Tibial artery (tissue), 4 donors: ENCODE results near the gene TTC22.

ENCODE experiments used
- DNase-seq, 2 donors: peaks; one replicate each; pipeline ENCODE4 v3.0.0-alpha.2; 2019
- H3K27ac ChIP-seq, 2 donors: fragments of 200-600 bp; sonication (generic) in 1 of 2; 1 replicate in 1 of 2; 2 replicates in 1 of 2; pipeline ENCODE4 v1.5.1; 2018 to 2019; ENCODE audit warnings: mild to moderate bottlenecking in 1 of 2
- H3K27me3 ChIP-seq, 2 donors: fragments of 200-600 bp; sonication (generic) in 1 of 2; one replicate each; pipeline versions ENCODE4 v1.5.1 to v1.6.0; 2016 to 2019
- H3K36me3 ChIP-seq, 3 donors: fragments of 200-600 bp; sonication (generic) in 2 of 3; one replicate each; pipeline ENCODE4 v1.5.1; 2016 to 2019; ENCODE audit warnings: mild to moderate bottlenecking in 2 of 3
- H3K4me1 ChIP-seq, 4 donors: fragments of 200-600 bp; sonication (generic) in 2 of 4; 1 replicate in 3 of 4; 2 replicates in 1 of 4; pipeline ENCODE4 v1.5.1; 2016 to 2019
- H3K4me3 ChIP-seq, 2 donors: fragments of 200-600 bp; sonication (generic) in 1 of 2; 1 replicate in 1 of 2; 2 replicates in 1 of 2; pipeline ENCODE4 v1.5.1; 2018 to 2019; ENCODE audit warnings: mild to moderate bottlenecking in 2 of 2
- H3K9me3 ChIP-seq, 3 donors: fragments of 200-600 bp; sonication (generic) in 1 of 3; one replicate each; pipeline ENCODE4 v1.5.1; 2016 to 2019
- CTCF ChIP-seq, 2 experiments: fragments of 200-600 bp in 1 of 2; fragments of 450-650 bp in 1 of 2; IDR thresholded peaks; one replicate each; pipeline ENCODE4 v1.5.1; 2017 to 2019; ENCODE audit warnings: antibody characterized with exemption in 2 of 2, mild to moderate bottlenecking in 1 of 2, moderate library complexity in 1 of 2
- intact Hi-C: fragments of 100-400 bp; cut with DNase I; formaldehyde crosslinking; loops from one replicate; pipeline ENCODE4 v1.15.0; 2023; ENCODE audit warnings: low total_unique reads

Gene TTC22

GRCh38 chr1:54819195-54819536, 18.0 kb upstream of the TTC22 start:
- intact Hi-C loops: loop anchor here (10.0 kb wide), 1 partner anchor 314 kb away; no protein-coding TSS in a partner anchor
- Histone ChIP-seq H3K9me3 (peaks cover 0 to 6% (median 4%) of the 10 kb centered on the region in 3 donors), H3K27ac (no peak overlapping the region), H3K4me1 (no peaks in the 10 kb centered on the region), H3K36me3 (no peaks in the 10 kb centered on the region), H3K27me3 (peaks cover 0 to 11% of the 10 kb centered on the region in 2 donors), H3K4me3 (no peak overlapping the region)
- DNase-seq: no peak
- TF ChIP-seq CTCF (IDR thresholded peaks at IDR 0.05): no peak

GRCh38 chr1:54818461-54819194, 17.5 kb upstream of the TTC22 start:
- no peaks in the 10 kb centered on the region for H3K36me3 ChIP-seq
- no peak overlapping the region for H3K4me3 ChIP-seq
- no peak for TF ChIP-seq CTCF (IDR thresholded peaks at IDR 0.05)
- no peaks in the 10 kb centered on the region for H3K4me1 ChIP-seq
- DNase-seq: no peak
- H3K27ac ChIP-seq: no peak overlapping the region
- H3K9me3 ChIP-seq: peaks cover 0 to under 1% (median 0%) of the 10 kb centered on the region in 3 donors
- peaks cover 0 to 12% of the 10 kb centered on the region in 2 donors for H3K27me3 ChIP-seq
- intact Hi-C loops: loop anchor here (10.0 kb wide), 1 partner anchor 314 kb away; no protein-coding TSS in a partner anchor

- H3K27me3 ChIP-seq: peaks cover 0 to 12% of the 10 kb centered on the region in 2 donors
- no peaks in the 10 kb centered on the region for H3K4me1 ChIP-seq
- no peak overlapping the region for H3K27ac ChIP-seq
- no peak for DNase-seq
- H3K36me3 ChIP-seq: no peaks in the 10 kb centered on the region
- H3K9me3 ChIP-seq: no peaks in the 10 kb centered on the region
- H3K4me3 ChIP-seq: no peak overlapping the region
- intact Hi-C loops: loop anchor here (10.0 kb wide), 1 partner anchor 312 kb away; no protein-coding TSS in a partner anchor
- TF ChIP-seq CTCF (IDR thresholded peaks at IDR 0.05): no peak
Observed at GRCh38 chr1:54816951-54817350, 15.8 kb upstream of the TTC22 start.

- peaks cover 0 to 12% of the 10 kb centered on the region in 2 donors for H3K27me3 ChIP-seq
- TF ChIP-seq CTCF (IDR thresholded peaks at IDR 0.05): no peak
- DNase-seq: no peak
- no peaks in the 10 kb centered on the region for H3K9me3 ChIP-seq
- no peak overlapping the region for H3K27ac ChIP-seq
- intact Hi-C loops: loop anchor here (10.0 kb wide), 1 partner anchor 311 kb away; no protein-coding TSS in a partner anchor
- H3K4me3 ChIP-seq: no peak overlapping the region
- no peaks in the 10 kb centered on the region for H3K36me3 ChIP-seq
- no peaks in the 10 kb centered on the region for H3K4me1 ChIP-seq
Observed at GRCh38 chr1:54816130-54816529, 15.0 kb upstream of the TTC22 start.

GRCh38 chr1:54815086-54815876, 14.2 kb upstream of the TTC22 start:
- no peaks in the 10 kb centered on the region for H3K9me3 ChIP-seq
- no peaks in the 10 kb centered on the region for H3K4me1 ChIP-seq
- peaks cover 0 to 18% of the 10 kb centered on the region in 2 donors for H3K27me3 ChIP-seq
- intact Hi-C loops: loop anchor here (10.0 kb wide), 1 partner anchor 310 kb away; no protein-coding TSS in a partner anchor
- no peak for DNase-seq
- H3K36me3 ChIP-seq: no peaks in the 10 kb centered on the region
- TF ChIP-seq CTCF (IDR thresholded peaks at IDR 0.05): no peak
- no peak overlapping the region for H3K27ac ChIP-seq
- no peak overlapping the region for H3K4me3 ChIP-seq
